Coronary artery (tissue), 2 donors: ENCODE results near the gene VANGL1.
A peak's percentile ranks its signal among the peaks of the same experiment; 100 is the strongest.

Experiments
- DNase-seq: peaks from one replicate; pipeline ENCODE4 v3.0.0-alpha.2; 2017; ENCODE audit warnings: low spot score
- H3K27ac ChIP-seq, 2 donors: fragments of 200-600 bp; sonication (generic); one replicate each; pipeline ENCODE4 v1.5.1; 2016 to 2019
- H3K4me3 ChIP-seq: fragments of 200-600 bp; sonication (generic); 2 replicates; pipeline ENCODE4 v1.5.1; 2016; ENCODE audit warnings: mild to moderate bottlenecking, moderate library complexity
- CTCF ChIP-seq: fragments of 200-600 bp; sonication (generic); IDR thresholded peaks from one replicate; pipeline ENCODE4 v1.5.1; 2019; ENCODE audit warnings: antibody characterized with exemption

The VANGL1 gene

GRCh38 chr1:115676498-115677181, 34.9 kb downstream of the VANGL1 start:
- Histone ChIP-seq H3K27ac (no peak overlapping the region), H3K4me3 (no peak overlapping the region)
- DNase-seq = no peak
- no peak for TF ChIP-seq CTCF

GRCh38 chr1:115677182-115677555, 35.4 kb downstream of the VANGL1 start:
- Histone ChIP-seq H3K27ac (no peak overlapping the region), H3K4me3 (no peak overlapping the region)
- no peak for DNase-seq
- TF ChIP-seq CTCF = no peak

- no peak for TF ChIP-seq CTCF
- DNase-seq = no peak
Observed at GRCh38 chr1:115677565-115677964, 35.8 kb downstream of the VANGL1 start.

GRCh38 chr1:115678141-115678540, 36.4 kb downstream of the VANGL1 start:
- H3K27ac ChIP-seq = peak overlapping the region; percentile 31 to 80
- DNase-seq = no peak
- TF ChIP-seq CTCF = no peak
- H3K4me3 ChIP-seq = no peak overlapping the region

More at GRCh38 chr1:115677565-115677964, 35.8 kb downstream of the VANGL1 start:
- H3K4me3 ChIP-seq = no peak overlapping the region
- no peak overlapping the region for H3K27ac ChIP-seq

GRCh38 chr1:115679141-115679611, 37.4 kb downstream of the VANGL1 start:
- DNase-seq = peak; percentile 78
- H3K4me3 ChIP-seq = peak overlapping the region; percentile 46
- no peak for TF ChIP-seq CTCF
- peak overlapping the region; percentile 31 to 80 for H3K27ac ChIP-seq

GRCh38 chr1:115680730-115681111, 39.0 kb downstream of the VANGL1 start:
- Histone ChIP-seq H3K4me3 (no peak overlapping the region), H3K27ac (peak overlapping the region in 1 of 2 donors; percentile 80)
- no peak for DNase-seq
- no peak for TF ChIP-seq CTCF

GRCh38 chr1:115682792-115683191, 41.0 kb downstream of the VANGL1 start:
- no peak for TF ChIP-seq CTCF
- no peak for DNase-seq
- Histone ChIP-seq H3K27ac (no peak overlapping the region), H3K4me3 (no peak overlapping the region)
